GM23248 (cell line): ENCODE data around the gene CTNNA3. TPM values are rescaled to one million over a fixed set of nuclear protein-coding genes. Genes with fewer than 3 reads are reported as not detected.

Experiments used
- DNase-seq: peaks from one replicate; pipeline ENCODE4 v3.0.0-alpha.2; 2015
- H2AFZ ChIP-seq: fragments of 200-600 bp; sonication (generic); 2 replicates; pipeline ENCODE4 v1.6.1; 2016; ENCODE audit warnings: antibody characterized with exemption
- H3F3A ChIP-seq: fragments of 200-600 bp; sonication (generic); 2 replicates; pipeline ENCODE4 v1.6.1; 2016; ENCODE audit warnings: mild to moderate bottlenecking, antibody characterized with exemption, mixed run types; ENCODE audit not compliant: insufficient read depth
- H3K27ac ChIP-seq: fragments of 200-600 bp; sonication (generic); 2 replicates; pipeline ENCODE4 v1.5.1; 2016; ENCODE audit warnings: mild to moderate bottlenecking
- H3K27me3 ChIP-seq: fragments of 200-600 bp; sonication (generic); replicated peaks from 2 replicates; pipeline ENCODE4 v1.6.1; 2016; ENCODE audit warnings: mild to moderate bottlenecking; ENCODE audit not compliant: insufficient read depth
- H3K36me3 ChIP-seq: fragments of 200-600 bp; sonication (generic); 2 replicates; pipeline ENCODE4 v1.6.1; 2016; ENCODE audit warnings: low read depth, mild to moderate bottlenecking
- H3K4me1 ChIP-seq: fragments of 200-600 bp; sonication (generic); 2 replicates; pipeline ENCODE4 v1.6.1; 2016; ENCODE audit warnings: mild to moderate bottlenecking; ENCODE audit not compliant: insufficient read depth
- H3K4me2 ChIP-seq: fragments of 200-600 bp; sonication (generic); one replicate; pipeline ENCODE4 v1.6.1; 2016; ENCODE audit warnings: mild to moderate bottlenecking; ENCODE audit not compliant: unreplicated experiment
- H3K4me3 ChIP-seq: fragments of 200-600 bp; sonication (generic); 2 replicates; pipeline ENCODE4 v1.5.1; 2016; ENCODE audit warnings: mild to moderate bottlenecking
- H3K79me2 ChIP-seq: fragments of 200-600 bp; sonication (generic); 2 replicates; pipeline ENCODE4 v1.6.1; 2016; ENCODE audit warnings: mild to moderate bottlenecking; ENCODE audit not compliant: insufficient read depth
- H3K9ac ChIP-seq: fragments of 200-600 bp; sonication (generic); 2 replicates; pipeline ENCODE4 v1.6.1; 2016; ENCODE audit warnings: mild to moderate bottlenecking
- H3K9me2 ChIP-seq: fragments of 200-600 bp; sonication (generic); 2 replicates; pipeline ENCODE4 v1.6.1; 2016; ENCODE audit warnings: mixed run types, mild to moderate bottlenecking, moderate library complexity; ENCODE audit not compliant: insufficient read depth
- H3K9me3 ChIP-seq: fragments of 200-600 bp; sonication (generic); one replicate; pipeline ENCODE4 v1.6.1; 2017; ENCODE audit warnings: low read depth
- H4K20me1 ChIP-seq: fragments of 200-600 bp; sonication (generic); 2 replicates; pipeline ENCODE4 v1.6.0; 2016; ENCODE audit not compliant: insufficient read depth
- EZH2 ChIP-seq: fragments of 200-600 bp; sonication (generic); IDR thresholded peaks from 2 replicates; pipeline ENCODE4 v1.6.1; 2018; ENCODE audit warnings: antibody characterized with exemption, mild to moderate bottlenecking; ENCODE audit not compliant: insufficient read depth, poor library complexity, severe bottlenecking
- EZH2phosphoT487 ChIP-seq: fragments of 200-600 bp; sonication (generic); IDR thresholded peaks from 2 replicates; pipeline ENCODE4 v1.6.1; 2018; ENCODE audit warnings: antibody characterized with exemption, moderate library complexity, mild to moderate bottlenecking, low read depth; ENCODE audit not compliant: insufficient read depth
- whole genome bisulfite sequencing, 2 experiments: methylation state at CpG; one replicate each; pipeline ENCODE4 v1.1.6; 2015 to 2017; ENCODE audit warnings: low lambda C conversion rate in 2 of 2, low coverage in 1 of 2; ENCODE audit errors: missing lambda C conversion rate in 2 of 2; 5-methylcytosine and 5-hydroxymethylcytosine counted together
- in situ Hi-C: fragments of 300-500 bp; cut with MboI; formaldehyde crosslinking; loops from 2 replicates; pipeline ENCODE4 v1.15.0; 2020
- polyA plus RNA-seq: library from polyadenylated mRNA; unstranded; fragments of >200 nt; fragmentation: Nextera tagmentation; extraction: Ambion mirVana; gene quantifications from 2 replicates; pipeline ENCODE4 v1.2.1, GENCODE V29; 2016
- total RNA-seq: library from RNA; depleted of rRNA; stranded (reverse); fragments of >200 nt; shearing (Covaris generic); gene quantifications from 2 replicates; pipeline ENCODE4 v1.2.3, GENCODE V29; 2014

The CTNNA3 gene
- total and polyA plus RNA-seq, 2 experiments from 2014 or later, result not detected

DNA sequence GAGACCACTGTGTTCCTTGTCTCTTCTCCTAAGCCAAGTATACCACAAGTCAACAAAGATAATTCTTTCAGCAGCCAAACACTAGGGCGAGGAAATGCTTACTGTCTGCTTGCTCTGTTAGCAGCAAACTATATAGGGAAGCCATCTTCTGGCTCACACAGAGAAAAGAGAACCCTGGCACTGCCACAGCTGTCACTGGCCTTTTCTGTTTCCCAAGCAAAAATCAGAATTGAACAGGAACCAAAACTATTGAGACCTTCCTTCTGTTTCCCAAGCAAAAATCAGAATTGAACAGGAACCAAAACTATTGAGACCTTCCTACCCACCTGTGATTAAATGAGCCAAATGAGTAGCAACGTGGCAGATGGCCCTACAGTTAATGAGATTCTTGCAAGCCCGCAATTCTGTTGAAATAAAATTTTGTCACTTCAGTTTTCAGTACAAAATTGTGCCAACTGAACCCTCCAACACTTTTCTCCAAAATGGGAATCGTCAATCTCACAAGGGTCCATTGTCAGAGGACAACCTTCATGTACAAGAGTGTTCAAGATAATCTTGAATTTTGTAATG, 715.7 kb downstream of the CTNNA3 start:
- Histone ChIP-seq H3K9me2 (no peaks in the 10 kb centered on the region), H3K79me2 (no peaks in the 10 kb centered on the region), H3K27ac (no peak overlapping the region), H3K4me1 (no peaks in the 10 kb centered on the region), H3K9ac (no peak overlapping the region), H3K27me3 (no peaks in the 10 kb centered on the region), H3F3A (no peaks in the 10 kb centered on the region), H3K36me3 (no peaks in the 10 kb centered on the region), H3K4me3 (no peak overlapping the region), H3K9me3 (no peaks in the 10 kb centered on the region), H2AFZ (no peak overlapping the region), H3K4me2 (no peak overlapping the region), H4K20me1 (no peaks in the 10 kb centered on the region)
- no peak for TF ChIP-seq EZH2phosphoT487
- TF ChIP-seq EZH2, result no peak
- DNase-seq, result no peak
- in situ Hi-C loops, result no loop called here
- 6 to 8% methylated on average over 4 of the region's 4 CpGs for WGBS, 2 experiments

DNA sequence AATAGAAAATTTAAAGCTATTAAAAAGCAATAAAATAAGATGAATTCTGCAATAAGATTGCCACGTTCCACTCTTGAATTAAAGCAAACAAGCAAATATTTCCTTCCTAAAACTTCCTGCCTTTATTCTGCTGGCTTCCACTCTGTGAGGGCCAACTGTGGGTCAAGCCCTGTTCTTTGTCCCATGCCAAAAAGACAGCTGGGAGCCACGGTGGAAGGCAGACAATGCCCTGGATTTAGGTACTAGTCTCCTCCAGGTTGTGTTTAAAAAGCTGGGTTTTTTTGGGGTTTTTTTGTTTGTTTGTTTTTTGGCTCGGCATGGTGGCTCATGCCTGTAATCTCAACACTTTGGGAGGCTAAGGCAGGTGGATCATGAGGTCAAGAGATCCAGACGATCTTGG, 731.0 kb downstream of the CTNNA3 start:
- Histone ChIP-seq H2AFZ (no peak overlapping the region), H3K27ac (no peak overlapping the region), H3K9ac (no peak overlapping the region), H3K9me2 (no peaks in the 10 kb centered on the region), H3K36me3 (no peaks in the 10 kb centered on the region), H3K4me3 (no peak overlapping the region), H3K79me2 (no peaks in the 10 kb centered on the region), H3K27me3 (no peaks in the 10 kb centered on the region), H3K4me2 (no peak overlapping the region), H3K4me1 (no peaks in the 10 kb centered on the region), H3K9me3 (no peaks in the 10 kb centered on the region), H4K20me1 (no peaks in the 10 kb centered on the region), H3F3A (no peaks in the 10 kb centered on the region)
- in situ Hi-C loops, result no loop called here
- no peak for TF ChIP-seq EZH2
- no peak for TF ChIP-seq EZH2phosphoT487
- no peak for DNase-seq
- WGBS, 2 experiments, result 11 to 14% methylated on average over 4 of the region's 4 CpGs

DNA sequence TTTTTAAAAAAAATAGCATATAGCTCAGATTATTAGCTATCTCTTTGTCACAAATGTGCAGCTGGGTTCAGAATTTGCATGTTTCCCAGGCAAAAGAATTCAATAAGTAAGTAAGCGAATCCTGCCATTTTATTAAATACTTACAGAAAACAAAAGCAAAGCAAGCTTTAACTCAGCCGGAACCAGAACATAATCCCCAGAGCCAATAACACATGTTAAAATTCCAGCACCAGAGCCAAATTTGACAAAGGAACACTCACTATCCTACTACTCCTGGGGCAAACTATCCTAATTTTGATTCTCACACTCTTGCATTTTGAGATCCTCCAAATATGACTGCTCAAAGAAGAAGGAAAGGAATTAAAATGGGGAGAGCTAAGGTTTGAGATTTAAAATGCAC, 737.5 kb downstream of the CTNNA3 start:
- Histone ChIP-seq H3K4me1 (no peaks in the 10 kb centered on the region), H4K20me1 (no peaks in the 10 kb centered on the region), H3K27ac (no peak overlapping the region), H3K9ac (no peak overlapping the region), H3K9me2 (no peaks in the 10 kb centered on the region), H2AFZ (no peak overlapping the region), H3K4me2 (no peak overlapping the region), H3F3A (no peaks in the 10 kb centered on the region), H3K36me3 (no peaks in the 10 kb centered on the region), H3K9me3 (no peaks in the 10 kb centered on the region), H3K79me2 (no peaks in the 10 kb centered on the region), H3K4me3 (no peak overlapping the region), H3K27me3 (no peaks in the 10 kb centered on the region)
- no peak for DNase-seq
- TF ChIP-seq EZH2phosphoT487, result no peak
- TF ChIP-seq EZH2, result no peak
- 0% methylated on average over 2 of the region's 2 CpGs for WGBS, 2 experiments
- in situ Hi-C loops, result no loop called here

DNA sequence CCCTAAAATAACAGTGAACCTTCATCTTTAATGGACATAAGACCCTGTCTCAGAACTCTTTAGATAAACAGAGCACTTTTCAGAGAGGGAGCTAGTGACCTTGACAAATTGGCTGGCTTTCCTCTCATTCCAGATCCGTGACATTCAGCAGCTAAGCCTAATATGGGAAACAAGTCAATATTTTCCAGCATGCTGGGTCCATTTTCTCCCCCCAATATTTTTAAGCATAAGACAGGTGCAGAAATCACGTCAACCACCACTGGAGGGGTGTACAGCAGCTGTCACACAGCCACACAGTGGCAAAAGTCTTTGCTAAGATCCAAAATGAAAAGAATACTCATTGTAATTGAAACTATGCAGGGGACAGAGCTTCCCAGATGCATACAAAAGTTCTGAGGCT, 744.1 kb downstream of the CTNNA3 start:
- no peaks in the 10 kb centered on the region for H3K79me2 ChIP-seq
- in situ Hi-C loops, result no loop called here
- 10 to 15% methylated on average over 2 of the region's 2 CpGs for WGBS, 2 experiments

DNA sequence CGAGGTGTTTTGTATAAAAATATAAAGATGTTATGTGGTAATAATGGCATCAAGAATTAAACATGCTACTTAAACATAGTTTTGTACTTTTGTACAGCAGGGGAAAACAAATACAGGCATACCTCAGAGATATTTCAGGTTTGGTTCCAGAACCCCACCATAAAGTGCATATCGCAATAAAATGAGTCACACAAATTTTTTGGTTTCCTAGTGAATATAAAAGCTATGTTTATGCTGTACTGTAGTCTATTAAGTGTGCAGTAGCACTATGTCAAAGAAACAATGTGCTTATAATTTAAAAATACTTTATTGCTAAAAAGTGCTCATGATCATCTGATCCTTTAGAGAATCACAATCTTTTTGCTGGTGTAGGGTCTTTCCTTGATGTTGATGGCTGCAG, 752.4 kb downstream of the CTNNA3 start:
- no peaks in the 10 kb centered on the region for H3K9me3 ChIP-seq
- TF ChIP-seq EZH2phosphoT487 (no peak), EZH2 (no peak)
- H3K27me3 ChIP-seq, result no peaks in the 10 kb centered on the region
- H3K36me3 ChIP-seq, result no peaks in the 10 kb centered on the region
- H3K4me2 ChIP-seq, result no peak overlapping the region
- no peaks in the 10 kb centered on the region for H3K79me2 ChIP-seq
- no peak overlapping the region for H3K27ac ChIP-seq
- H3K9ac ChIP-seq, result no peak overlapping the region
- no peaks in the 10 kb centered on the region for H4K20me1 ChIP-seq
- H3K4me1 ChIP-seq, result no peaks in the 10 kb centered on the region
- no peak overlapping the region for H3K4me3 ChIP-seq
- H2AFZ ChIP-seq, result no peak overlapping the region
- no peaks in the 10 kb centered on the region for H3F3A ChIP-seq
- no peak for DNase-seq
- in situ Hi-C loops, result no loop called here
- no peaks in the 10 kb centered on the region for H3K9me2 ChIP-seq
- 41 to 44% methylated on average over 2 of the region's 2 CpGs for WGBS, 2 experiments

More for the DNA sequence above, 744.1 kb downstream of the CTNNA3 start:
- H3K4me3 ChIP-seq, result no peak overlapping the region
- H3K27me3 ChIP-seq, result no peaks in the 10 kb centered on the region
- no peaks in the 10 kb centered on the region for H3K36me3 ChIP-seq
- H3K9me2 ChIP-seq, result no peaks in the 10 kb centered on the region
- H4K20me1 ChIP-seq, result no peaks in the 10 kb centered on the region
- DNase-seq, result no peak
- H2AFZ ChIP-seq, result no peak overlapping the region
- TF ChIP-seq EZH2, result no peak
- no peak for TF ChIP-seq EZH2phosphoT487
- no peak overlapping the region for H3K9ac ChIP-seq
- no peaks in the 10 kb centered on the region for H3K9me3 ChIP-seq
- H3K27ac ChIP-seq, result no peak overlapping the region
- no peaks in the 10 kb centered on the region for H3K4me1 ChIP-seq
- no peaks in the 10 kb centered on the region for H3F3A ChIP-seq
- H3K4me2 ChIP-seq, result no peak overlapping the region
